Stimulated activated naive B cell treated with anti-CD40 and anti-IgM and Interleukin-4, amounts not matched to agents 10 μg/mL and 1 μg/mL and 100 μg/mL, for 72 hours (primary cell): ENCODE measurements around the gene PRPH2.
"Not testable (repeated sequence)": the region's sequence is repeated elsewhere in the genome, so short reads cannot be mapped to it uniquely, and the experiment has no call there.

Source experiments
- ATAC-seq, 2 donors: fragments of 150-1000 bp; cut with Tn5 transposase; replicated peaks; 2 replicates each; pipeline ENCODE4 v1.10.0; 2021; ENCODE audit warnings: moderate library complexity in 1 of 2
- DNase-seq: peaks from one replicate; pipeline ENCODE4 v3.0.0; 2021
- H3K27ac Mint-ChIP-seq: one replicate; pipeline ENCODE4 v1.8.0; 2022; ENCODE audit warnings: mild to moderate bottlenecking, mixed read lengths
- H3K27me3 Mint-ChIP-seq, 2 donors: one replicate each; pipeline ENCODE4 v1.8.0; 2022; ENCODE audit warnings: mixed read lengths in 2 of 2
- H3K36me3 Mint-ChIP-seq, 2 donors: one replicate each; pipeline ENCODE4 v1.8.0; 2022; ENCODE audit warnings: mixed read lengths in 2 of 2, mild to moderate bottlenecking in 1 of 2
- H3K4me1 Mint-ChIP-seq, 2 donors: one replicate each; pipeline ENCODE4 v1.8.0; 2022; ENCODE audit warnings: mixed read lengths in 2 of 2, mild to moderate bottlenecking in 1 of 2
- H3K4me3 Mint-ChIP-seq, 2 donors: one replicate each; pipeline ENCODE4 v1.8.0; 2022; ENCODE audit warnings: mild to moderate bottlenecking in 2 of 2, mixed read lengths in 2 of 2, moderate library complexity in 1 of 2
- H3K9me3 Mint-ChIP-seq, 2 donors: one replicate each; pipeline ENCODE4 v1.8.0; 2022; ENCODE audit warnings: mixed read lengths in 2 of 2, mild to moderate bottlenecking in 1 of 2

PRPH2 gene

DNA sequence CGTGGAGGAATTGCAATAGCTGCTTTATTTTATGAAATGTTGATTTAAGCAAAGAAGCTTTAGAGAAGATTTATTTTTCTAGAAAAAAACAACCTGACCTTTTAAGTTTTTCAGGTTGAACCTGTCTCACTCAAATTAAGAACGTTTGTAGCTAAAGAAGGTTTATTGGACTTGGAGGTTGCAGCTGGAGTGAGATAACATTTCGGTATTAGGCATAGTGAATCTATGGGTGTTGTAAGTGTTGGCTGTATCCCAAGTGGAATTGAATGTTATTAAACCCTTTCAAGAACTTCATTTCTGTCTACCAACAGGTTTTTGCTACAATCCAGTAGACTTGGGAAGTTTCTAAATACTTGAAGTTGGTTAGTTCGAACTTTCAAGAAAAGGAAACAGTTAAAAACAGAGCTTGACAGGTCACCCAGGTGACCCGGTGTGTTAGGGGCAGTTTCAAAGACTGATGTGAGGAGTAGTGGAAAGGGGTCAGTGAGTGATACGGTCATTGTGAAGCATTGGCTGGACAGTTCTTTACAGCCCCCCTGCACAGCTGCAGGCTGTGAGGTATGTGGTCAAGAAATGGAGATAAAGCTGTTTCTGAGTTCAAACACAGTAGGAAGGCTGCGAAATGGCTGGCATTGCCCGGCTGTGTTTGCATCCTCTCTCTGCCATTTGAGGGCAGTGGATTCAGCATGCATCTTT, 26.0 kb upstream of the PRPH2 start:
- peak overlapping the region; percentile 93 for H3K27ac Mint-ChIP-seq

DNA sequence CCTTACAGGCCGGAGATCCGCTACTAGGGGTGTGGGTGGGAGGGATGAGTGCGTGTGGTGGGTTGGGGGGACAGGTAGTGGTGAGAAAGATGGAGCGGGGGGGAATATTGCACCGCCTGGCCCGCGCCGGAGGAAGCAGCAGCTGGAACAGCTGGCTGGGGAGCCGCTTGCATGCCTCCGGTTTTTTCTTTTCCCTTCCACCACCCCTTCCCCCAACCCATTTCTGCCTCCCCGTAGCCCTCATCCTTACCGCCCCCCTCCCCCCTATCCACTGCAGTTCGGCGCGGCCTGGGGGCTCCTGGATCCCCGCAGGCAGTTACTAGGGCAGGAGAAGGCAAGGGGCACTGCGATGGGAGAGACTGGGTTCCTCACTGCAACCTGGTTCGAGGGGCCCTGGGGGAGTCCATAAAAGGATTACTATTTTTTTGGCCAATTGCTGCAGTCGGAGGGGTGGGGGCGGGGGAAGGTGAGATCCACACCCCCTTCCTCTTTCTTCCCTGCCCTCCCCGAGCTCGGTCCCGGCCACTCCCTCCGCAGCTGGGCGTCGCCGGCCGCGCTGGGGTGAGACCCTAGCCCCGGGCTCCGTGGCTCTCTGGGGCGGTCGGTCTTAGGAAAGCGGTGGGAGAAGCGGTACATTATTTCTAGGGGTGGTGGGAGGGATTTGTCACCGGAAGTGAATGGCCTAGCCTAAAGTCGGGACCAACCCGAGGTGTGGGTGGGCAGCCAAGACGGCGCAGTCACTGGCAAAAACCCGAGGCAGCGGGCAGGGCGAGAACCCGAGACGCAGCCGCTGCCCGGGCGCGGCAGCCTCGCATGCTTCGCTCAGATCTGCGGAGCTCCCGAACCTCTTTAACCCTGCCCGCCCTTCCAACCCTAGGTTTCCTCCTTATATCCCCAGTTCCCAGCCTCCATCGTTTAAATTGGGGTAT, 24.3 kb upstream of the PRPH2 start:
- peaks cover 5 to 20% of the 10 kb centered on the region in 2 donors for H3K36me3 Mint-ChIP-seq
- ATAC-seq: peak; percentile 77 to 80

More for the DNA sequence above, 26.0 kb upstream of the PRPH2 start:
- Mint-ChIP-seq H3K36me3 (peaks cover 6 to 15% of the 10 kb centered on the region in 2 donors), H3K4me3 (peak overlapping the region; percentile 36 to 92), H3K4me1 (peaks cover 16 to 33% of the 10 kb centered on the region in 2 donors), H3K9me3 (no peaks in the 10 kb centered on the region), H3K27me3 (no peaks in the 10 kb centered on the region)
- no peak for DNase-seq
- no peak for ATAC-seq

DNA sequence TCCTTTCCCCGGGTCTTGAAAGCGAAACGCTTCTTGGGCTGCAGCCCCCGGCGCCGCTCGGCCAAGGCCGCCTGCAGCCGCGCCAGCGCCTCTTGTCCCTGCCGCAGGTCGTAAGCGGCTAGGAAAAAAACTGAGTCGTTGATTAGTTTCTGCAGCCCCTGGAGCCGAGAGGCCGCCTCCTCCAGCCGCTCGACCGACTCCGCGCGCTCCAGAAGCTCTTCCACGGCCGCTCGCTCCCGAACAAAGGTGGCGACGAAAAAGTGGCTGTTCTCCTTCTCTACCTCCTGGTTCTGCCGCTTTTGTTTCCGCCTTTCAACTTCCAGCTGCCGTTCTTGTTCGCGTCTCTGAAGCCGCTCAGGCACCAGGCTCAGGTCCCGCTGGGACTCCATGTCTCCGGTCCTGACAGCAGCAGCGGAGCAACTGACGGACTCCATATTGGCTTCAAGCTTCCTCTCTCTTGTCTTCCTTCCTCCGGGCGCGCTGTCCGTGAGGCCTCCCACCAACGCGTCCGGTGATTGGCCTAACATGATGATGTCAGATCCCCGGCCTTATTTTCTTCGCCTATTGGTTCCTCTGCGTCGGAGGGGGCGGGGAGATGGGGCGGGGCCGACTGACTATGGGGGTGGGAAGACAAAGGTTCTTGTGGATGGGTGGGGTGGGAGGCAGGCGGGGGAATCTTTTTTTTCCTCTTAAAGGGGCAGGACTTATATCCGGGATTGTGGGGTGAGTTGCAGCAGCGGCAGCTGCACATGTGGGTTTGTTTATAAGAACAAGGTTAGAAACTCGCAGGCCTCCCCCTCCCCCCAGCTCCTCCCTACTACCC, 23.5 kb upstream of the PRPH2 start, which contains the start of gene TBCC:
TBCC (minus strand) TSS at position 464 of the 823 bp plus-strand sequence; CDS start at position 434, 30 bp downstream.
- ATAC-seq (peak; percentile 76 to 78), DNase-seq (peak; percentile 92)
- no peaks in the 10 kb centered on the region for H3K9me3 Mint-ChIP-seq
- peak within 1 kb of the TSS; percentile 100 for H3K27ac Mint-ChIP-seq
- peaks cover 17 to 43% of the 10 kb centered on the region in 2 donors for H3K4me1 Mint-ChIP-seq
- peak within 1 kb of the TSS; percentile 92 to 100 for H3K4me3 Mint-ChIP-seq
- peaks cover 5 to 20% of the 10 kb centered on the region in 2 donors for H3K36me3 Mint-ChIP-seq
- no peaks in the 10 kb centered on the region for H3K27me3 Mint-ChIP-seq

More for the DNA sequence above, 24.3 kb upstream of the PRPH2 start:
- Mint-ChIP-seq H3K9me3 (no peaks in the 10 kb centered on the region), H3K4me3 (peak overlapping the region; percentile 92 to 100), H3K4me1 (peaks cover 17 to 37% of the 10 kb centered on the region in 2 donors), H3K27me3 (no peaks in the 10 kb centered on the region), H3K27ac (peak overlapping the region; percentile 93)
- DNase-seq: peak; percentile 91

DNA sequence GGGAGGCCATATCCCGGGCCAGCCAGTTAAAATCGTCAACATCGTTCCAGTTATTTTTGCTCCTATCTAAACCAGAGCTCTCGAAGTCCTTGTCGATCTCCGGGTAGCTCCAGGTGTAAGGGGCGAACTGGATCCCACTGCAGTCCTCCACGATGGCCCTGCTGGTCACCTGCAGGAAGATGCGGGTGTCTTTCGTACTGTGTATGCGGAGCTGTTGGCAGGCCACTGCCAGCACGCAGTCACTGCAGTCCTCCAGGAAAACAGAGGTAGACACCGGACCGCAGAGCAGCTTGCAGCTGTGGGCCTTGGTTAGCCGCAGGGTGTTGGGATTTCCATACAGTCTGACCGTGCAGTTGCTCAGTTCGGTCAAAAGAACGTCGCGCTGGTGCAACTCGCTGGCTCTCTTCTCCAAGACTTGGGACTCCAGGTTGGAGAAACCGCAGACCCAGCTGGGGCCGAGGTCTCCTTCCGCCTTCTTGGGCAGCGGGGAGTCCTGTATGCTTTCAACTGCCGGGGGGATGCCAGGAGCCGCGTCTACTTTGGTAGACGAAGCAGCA, 22.8 kb upstream of the PRPH2 start:
- ATAC-seq: no peak

DNA sequence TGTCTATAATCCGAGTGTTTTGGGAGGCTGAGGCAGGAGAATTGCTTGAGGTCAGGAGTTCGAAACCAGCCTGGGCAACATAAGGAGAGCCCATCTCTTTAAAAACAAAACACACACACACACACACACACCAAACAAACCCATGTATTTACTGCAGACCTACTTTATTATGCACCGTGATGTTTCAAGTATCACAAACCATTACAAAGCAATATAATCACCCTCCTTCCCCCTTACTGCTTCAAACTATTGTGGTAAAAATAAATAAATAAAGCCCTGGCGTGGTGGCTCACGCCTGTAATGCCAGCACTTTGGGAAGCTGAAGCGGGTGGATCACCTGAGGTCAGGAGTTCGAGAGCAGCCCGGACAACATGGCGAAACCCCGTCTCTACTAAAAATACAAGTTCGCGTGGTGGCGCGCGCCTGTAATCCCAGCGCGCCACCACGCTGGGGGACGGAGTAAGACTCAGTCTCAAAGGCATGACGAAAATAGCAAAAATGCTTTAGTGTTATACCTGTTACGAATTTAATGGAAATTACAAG, 22.0 kb upstream of the PRPH2 start:
- H3K36me3 Mint-ChIP-seq: peaks cover 5 to 20% of the 10 kb centered on the region in 2 donors
- DNase-seq: no peak
- ATAC-seq: no peak
- no peaks in the 10 kb centered on the region for H3K9me3 Mint-ChIP-seq
- H3K27ac Mint-ChIP-seq: no peak overlapping the region
- H3K4me3 Mint-ChIP-seq: peak overlapping the region; percentile 92 to 100
- H3K27me3 Mint-ChIP-seq: no peaks in the 10 kb centered on the region
- peaks cover 18 to 44% of the 10 kb centered on the region in 2 donors for H3K4me1 Mint-ChIP-seq

More for the DNA sequence above, 22.8 kb upstream of the PRPH2 start:
- Mint-ChIP-seq H3K9me3 (no peaks in the 10 kb centered on the region), H3K27me3 (no peaks in the 10 kb centered on the region), H3K4me3 (peak overlapping the region; percentile 92 to 100), H3K27ac (peak overlapping the region; percentile 73), H3K36me3 (peaks cover 5 to 20% of the 10 kb centered on the region in 2 donors), H3K4me1 (peaks cover 18 to 44% of the 10 kb centered on the region in 2 donors)
- no peak for DNase-seq

DNA sequence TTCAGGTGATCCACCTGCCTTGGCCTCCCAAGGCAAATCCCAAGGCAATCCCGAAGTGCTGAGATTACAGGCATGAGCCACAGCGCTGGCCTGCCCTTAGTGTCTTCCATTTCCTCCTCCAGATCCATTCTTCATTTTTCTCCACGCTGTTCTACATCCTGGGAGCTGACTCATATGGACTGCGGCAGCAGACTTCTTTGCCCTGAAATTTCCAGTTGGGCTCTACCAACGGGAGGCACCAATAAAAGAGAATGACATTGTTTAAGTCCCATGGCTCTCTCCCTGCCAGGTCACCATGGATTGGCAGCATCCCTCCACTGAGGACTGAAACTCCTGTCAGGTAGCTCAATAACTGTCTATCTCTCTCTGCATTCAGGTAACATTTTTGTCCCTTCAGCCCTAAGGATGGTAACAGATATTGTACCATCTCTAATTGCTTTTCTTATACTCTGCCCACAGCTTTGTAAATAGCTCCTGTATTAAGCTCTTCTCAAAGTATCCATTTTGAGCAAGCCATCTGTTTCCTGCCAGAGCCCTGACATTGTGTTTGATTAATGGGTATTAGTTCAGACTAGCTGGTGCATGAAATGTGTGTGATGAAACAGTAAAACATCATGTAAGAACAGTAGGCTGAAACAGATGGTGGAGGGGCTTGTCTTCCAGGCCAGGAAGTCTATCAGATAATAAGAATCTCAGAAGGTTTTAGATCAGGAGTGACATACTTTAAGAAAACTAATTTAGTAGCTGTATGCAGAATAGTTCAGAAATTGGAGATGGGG, 19.9 kb upstream of the PRPH2 start:
- H3K4me3 Mint-ChIP-seq: no peak overlapping the region

DNA sequence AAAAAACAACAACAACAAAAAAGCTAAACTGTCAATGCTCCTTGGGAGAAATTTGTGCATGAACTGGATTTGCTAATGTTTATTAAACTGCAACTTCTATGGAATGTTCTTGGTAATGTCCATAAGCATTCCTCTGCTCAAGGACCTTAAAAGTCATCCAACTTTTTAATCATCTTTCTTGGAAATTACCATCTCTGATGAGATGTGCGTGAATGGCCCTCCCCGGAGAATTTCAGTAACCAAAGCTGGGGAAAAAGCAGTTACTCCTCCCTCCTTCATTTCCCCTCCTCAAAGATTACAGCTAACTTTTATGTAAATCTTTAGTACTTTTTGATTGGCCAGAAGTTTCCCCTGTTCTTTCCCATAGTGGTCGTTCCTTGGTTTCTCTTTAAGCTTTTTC, 18.3 kb upstream of the PRPH2 start:
- Mint-ChIP-seq H3K27me3 (no peaks in the 10 kb centered on the region), H3K36me3 (peaks cover 3 to 13% of the 10 kb centered on the region in 2 donors), H3K9me3 (no peaks in the 10 kb centered on the region), H3K27ac (no peak overlapping the region), H3K4me1 (peaks cover 5 to 21% of the 10 kb centered on the region in 2 donors), H3K4me3 (no peak overlapping the region)
- ATAC-seq (no peak), DNase-seq (no peak)

More for the DNA sequence above, 19.9 kb upstream of the PRPH2 start:
- no peak overlapping the region for H3K27ac Mint-ChIP-seq
- DNase-seq (no peak), ATAC-seq (no peak)
- no peaks in the 10 kb centered on the region for H3K9me3 Mint-ChIP-seq
- H3K36me3 Mint-ChIP-seq: peaks cover 5 to 16% of the 10 kb centered on the region in 2 donors
- H3K27me3 Mint-ChIP-seq: no peaks in the 10 kb centered on the region
- peaks cover 7 to 23% of the 10 kb centered on the region in 2 donors for H3K4me1 Mint-ChIP-seq

DNA sequence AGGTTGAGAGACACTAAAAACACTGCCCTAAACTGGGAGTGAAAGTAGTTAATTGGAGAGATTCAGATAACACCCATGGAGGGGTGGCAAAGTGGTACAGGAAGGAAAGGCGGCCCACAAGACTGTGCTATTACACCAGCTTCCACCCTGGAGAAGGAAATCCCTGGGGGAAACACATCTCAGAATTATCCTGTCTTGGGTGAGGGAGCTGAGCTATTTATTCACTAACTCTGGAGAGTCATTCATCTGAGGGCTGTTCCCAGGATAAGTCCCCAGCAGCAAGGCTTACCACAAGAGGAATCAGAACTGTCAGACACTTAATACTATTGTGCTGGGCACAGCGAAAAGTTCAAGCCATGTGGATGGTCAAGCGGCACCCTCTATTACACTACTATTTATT, 13.6 kb upstream of the PRPH2 start:
- Mint-ChIP-seq H3K27me3 (no peaks in the 10 kb centered on the region), H3K27ac (no peak overlapping the region), H3K4me3 (no peak overlapping the region), H3K4me1 (peaks cover 6 to 8% of the 10 kb centered on the region in 2 donors), H3K36me3 (no peaks in the 10 kb centered on the region), H3K9me3 (no peaks in the 10 kb centered on the region)
- ATAC-seq (no peak), DNase-seq (no peak)

DNA sequence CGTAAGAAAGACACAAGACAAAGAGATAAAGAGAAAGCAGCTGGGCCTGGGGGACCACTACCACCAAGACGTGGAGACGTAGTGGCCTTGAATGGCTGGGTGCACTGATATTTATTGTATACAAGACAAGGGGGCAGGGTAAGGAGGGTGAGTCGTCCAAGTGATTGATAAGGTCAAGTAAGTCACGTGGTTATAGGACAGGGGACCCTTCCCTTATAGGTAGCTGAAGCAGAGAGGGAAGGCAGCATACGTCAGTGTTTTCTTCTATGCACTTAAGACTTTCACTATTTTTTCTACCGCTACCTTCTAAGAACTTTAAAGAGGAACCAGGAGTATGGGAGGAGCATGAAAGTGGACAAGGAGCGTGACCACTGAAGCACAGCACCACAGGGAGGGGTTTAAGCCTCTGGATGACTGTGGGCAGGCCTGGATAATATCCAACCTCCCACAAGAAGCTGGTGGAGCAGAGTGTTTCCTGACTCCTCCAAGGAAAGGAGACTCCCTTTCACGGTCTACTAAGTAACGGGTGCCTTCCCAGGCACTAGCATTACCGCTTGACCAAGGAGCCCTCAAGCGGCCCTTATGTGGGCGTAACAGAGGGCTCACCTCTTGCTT, 11.6 kb upstream of the PRPH2 start:
- not testable (repeated sequence) for H3K27ac Mint-ChIP-seq, H3K27me3 Mint-ChIP-seq, H3K4me1 Mint-ChIP-seq, H3K9me3 Mint-ChIP-seq, ATAC-seq, DNase-seq, H3K4me3 Mint-ChIP-seq, H3K36me3 Mint-ChIP-seq

DNA sequence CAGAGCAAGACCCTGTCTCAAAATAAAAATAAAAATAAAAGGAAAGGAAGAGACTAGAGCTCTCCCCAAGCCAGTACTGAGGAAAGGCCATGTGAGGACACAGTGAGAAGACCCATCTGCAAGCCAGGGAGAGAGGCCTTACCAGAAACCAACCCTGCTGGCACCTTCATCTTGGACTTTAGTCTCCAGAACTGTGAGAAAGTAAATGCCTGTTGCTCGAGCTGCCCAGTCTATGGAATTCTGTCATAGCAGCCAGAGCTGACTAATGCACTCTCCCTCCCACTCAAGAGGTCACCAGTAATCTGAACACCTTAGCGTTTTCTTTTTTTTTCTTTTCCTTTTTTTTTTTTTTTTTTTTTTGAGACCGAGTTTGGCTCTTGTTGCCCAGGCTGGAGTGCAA, 7.3 kb upstream of the PRPH2 start:
- Mint-ChIP-seq H3K36me3 (no peaks in the 10 kb centered on the region), H3K4me1 (peaks cover 18 to 27% of the 10 kb centered on the region in 2 donors), H3K27me3 (no peaks in the 10 kb centered on the region), H3K9me3 (no peaks in the 10 kb centered on the region), H3K27ac (no peak overlapping the region), H3K4me3 (no peak overlapping the region)
- ATAC-seq: no peak
- DNase-seq: no peak

DNA sequence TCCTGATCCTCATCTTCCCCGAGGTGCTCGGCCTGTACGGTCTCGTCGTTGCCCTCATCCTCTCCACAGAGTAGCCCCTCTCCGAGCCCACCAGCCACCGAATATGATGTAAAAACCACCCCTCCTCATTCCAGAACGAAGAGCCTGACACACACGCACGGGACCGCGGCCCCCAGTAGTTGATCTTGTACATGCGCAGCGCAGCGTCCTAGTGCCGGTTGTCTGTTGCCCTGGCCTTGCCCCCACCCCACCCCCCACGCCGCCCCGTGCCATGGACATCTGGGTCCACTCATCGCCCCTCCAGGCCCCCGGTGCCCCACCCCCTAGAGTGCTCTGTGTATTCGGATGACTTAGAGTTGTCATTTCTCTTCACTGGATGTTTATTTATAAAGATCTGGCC, 5.2 kb upstream of the PRPH2 start:
- DNase-seq (no peak), ATAC-seq (no peak)
- Mint-ChIP-seq H3K27ac (peak overlapping the region; percentile 96), H3K9me3 (no peaks in the 10 kb centered on the region), H3K27me3 (no peaks in the 10 kb centered on the region), H3K4me1 (peaks cover 14 to 21% of the 10 kb centered on the region in 2 donors), H3K36me3 (no peaks in the 10 kb centered on the region), H3K4me3 (peak overlapping the region; percentile 90 to 94)

DNA sequence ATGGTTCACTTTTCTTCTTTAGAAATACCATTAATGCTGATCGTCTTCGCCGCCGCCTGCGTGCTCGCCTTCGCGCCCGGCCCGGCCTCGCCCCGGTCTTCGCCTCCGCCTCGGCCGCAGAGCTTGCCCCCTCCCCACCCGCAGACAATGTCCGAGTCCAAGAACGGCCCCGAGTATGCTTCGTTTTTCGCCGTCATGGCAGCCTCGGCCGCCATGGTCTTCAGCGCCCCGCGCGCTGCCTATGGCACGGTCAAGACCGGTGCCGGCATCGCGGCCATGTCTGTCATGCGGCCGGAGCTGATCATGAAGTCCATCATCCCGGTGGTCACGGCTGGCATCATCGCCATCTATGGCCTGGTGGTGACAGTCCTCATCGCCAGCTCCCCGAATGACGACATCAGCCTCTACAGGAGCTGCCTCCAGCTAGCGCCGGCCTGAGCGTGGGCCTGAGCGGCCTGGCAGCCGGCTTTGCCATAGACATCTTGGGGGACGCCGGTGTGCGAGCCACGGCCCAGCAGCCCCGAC, 4.8 kb upstream of the PRPH2 start:
- DNase-seq: no peak
- Mint-ChIP-seq H3K36me3 (no peaks in the 10 kb centered on the region), H3K9me3 (no peaks in the 10 kb centered on the region), H3K27me3 (no peaks in the 10 kb centered on the region), H3K4me1 (peaks cover 14 to 21% of the 10 kb centered on the region in 2 donors), H3K27ac (peak overlapping the region; percentile 96), H3K4me3 (peak overlapping the region; percentile 90 to 94)
- ATAC-seq: peak; percentile 22 to 43
